H9 (cell line): ENCODE measurements around the gene SNX27. TPM values are rescaled to one million over a fixed set of nuclear protein-coding genes. Genes with fewer than 3 reads are reported as not detected.

Experiments used
- DNase-seq: peaks from one replicate; pipeline ENCODE4 v3.0.0-alpha.2; 2017
- H2AFZ ChIP-seq: one replicate; pipeline ENCODE4 v1.6.1; 2013; ENCODE audit warnings: mild to moderate bottlenecking, low read length, control low read depth, moderate library complexity
- H2AK5ac ChIP-seq: 2 replicates; pipeline ENCODE4 v1.6.1; 2013; ENCODE audit warnings: low read length, control low read depth, mixed read lengths; ENCODE audit not compliant: insufficient read length
- H2BK120ac ChIP-seq: one replicate; pipeline ENCODE4 v1.6.1; 2013; ENCODE audit warnings: low read depth, mild to moderate bottlenecking, low read length, control low read depth, inconsistent platforms; ENCODE audit not compliant: poor library complexity, severe bottlenecking
- H2BK12ac ChIP-seq: 2 replicates; pipeline ENCODE4 v1.6.1; 2013; ENCODE audit warnings: low read length, control low read depth, mixed read lengths, low read depth; ENCODE audit not compliant: insufficient read length
- H2BK15ac ChIP-seq: 2 replicates; pipeline ENCODE4 v1.6.1; 2013; ENCODE audit warnings: low read depth, low read length, control low read depth
- H2BK20ac ChIP-seq: one replicate; pipeline ENCODE4 v1.6.1; 2013; ENCODE audit warnings: low read depth, mild to moderate bottlenecking, low read length, control low read depth, inconsistent platforms; ENCODE audit not compliant: poor library complexity, severe bottlenecking
- H2BK5ac ChIP-seq: 2 replicates; pipeline ENCODE4 v1.6.1; 2013; ENCODE audit warnings: low read length, control low read depth, mixed read lengths; ENCODE audit not compliant: insufficient read length
- H3K14ac ChIP-seq: 2 replicates; pipeline ENCODE4 v1.6.1; 2013; ENCODE audit warnings: low read length, control low read depth; ENCODE audit not compliant: insufficient read depth
- H3K18ac ChIP-seq: 2 replicates; pipeline ENCODE4 v1.6.1; 2013; ENCODE audit warnings: low read depth, mild to moderate bottlenecking, mixed read lengths, low read length, control low read depth; ENCODE audit not compliant: insufficient read length
- H3K23ac ChIP-seq: 2 replicates; pipeline ENCODE4 v1.6.1; 2013; ENCODE audit warnings: low read length, control low read depth, mixed read lengths, low read depth; ENCODE audit not compliant: insufficient read length
- H3K23me2 ChIP-seq: 2 replicates; pipeline ENCODE4 v1.6.1; 2013; ENCODE audit warnings: low read depth, mild to moderate bottlenecking, mixed read lengths, low read length, control low read depth; ENCODE audit not compliant: insufficient read length, poor library complexity, severe bottlenecking
- H3K27ac ChIP-seq: 2 replicates; pipeline ENCODE4 v1.5.1; 2013; ENCODE audit warnings: low read length, control low read depth, mixed read lengths, low read depth; ENCODE audit not compliant: insufficient read length
- H3K27me3 ChIP-seq: 2 replicates; pipeline ENCODE4 v1.6.1; 2013; ENCODE audit warnings: low read length, control low read depth, inconsistent platforms; ENCODE audit not compliant: insufficient read depth
- H3K4ac ChIP-seq: 2 replicates; pipeline ENCODE4 v1.6.1; 2013; ENCODE audit warnings: low read depth, mild to moderate bottlenecking, control low read depth, inconsistent platforms, low read length, moderate library complexity
- H3K4me1 ChIP-seq: 2 replicates; pipeline ENCODE4 v1.6.1; 2013; ENCODE audit warnings: low read length, control low read depth, inconsistent platforms; ENCODE audit not compliant: insufficient read depth
- H3K4me2 ChIP-seq: 2 replicates; pipeline ENCODE4 v1.6.1; 2013; ENCODE audit warnings: low read length, control low read depth, mixed read lengths; ENCODE audit not compliant: insufficient read length, insufficient read depth
- H3K56ac ChIP-seq: 2 replicates; pipeline ENCODE4 v1.6.1; 2013; ENCODE audit warnings: low read depth, mild to moderate bottlenecking, mixed read lengths, low read length, control low read depth; ENCODE audit not compliant: insufficient read length
- H3K79me1 ChIP-seq: 2 replicates; pipeline ENCODE4 v1.6.1; 2013; ENCODE audit warnings: low read depth, mild to moderate bottlenecking, moderate library complexity, low read length, control low read depth, inconsistent platforms; ENCODE audit not compliant: insufficient read depth, poor library complexity, severe bottlenecking
- H3K79me2 ChIP-seq: 2 replicates; pipeline ENCODE4 v1.6.1; 2013; ENCODE audit warnings: low read length, control low read depth, inconsistent platforms; ENCODE audit not compliant: insufficient read depth
- H3K9ac ChIP-seq: 2 replicates; pipeline ENCODE4 v1.6.1; 2013; ENCODE audit warnings: low read length, control low read depth, mixed read lengths; ENCODE audit not compliant: insufficient read length; ENCODE audit errors: extremely low read depth
- H3K9me3 ChIP-seq: one replicate; pipeline ENCODE4 v1.6.1; 2013; ENCODE audit warnings: low read depth, low read length, inconsistent platforms; ENCODE audit not compliant: control insufficient read depth
- H3T11ph ChIP-seq: one replicate; pipeline ENCODE4 v1.6.1; 2013; ENCODE audit warnings: mild to moderate bottlenecking, low read length, control low read depth, inconsistent platforms
- H4K20me1 ChIP-seq: one replicate; pipeline ENCODE4 v1.6.1; 2013; ENCODE audit not compliant: control insufficient read depth, insufficient read length, insufficient read depth
- H4K5ac ChIP-seq: 2 replicates; pipeline ENCODE4 v1.6.1; 2013; ENCODE audit warnings: low read depth, mild to moderate bottlenecking, mixed read lengths, low read length, control low read depth; ENCODE audit not compliant: insufficient read length
- H4K8ac ChIP-seq: replicated peaks from 2 replicates; pipeline ENCODE4 v1.6.1; 2013; ENCODE audit warnings: low read length, control low read depth, mixed read lengths, low read depth; ENCODE audit not compliant: insufficient read length
- H4K91ac ChIP-seq: 2 replicates; pipeline ENCODE4 v1.6.1; 2013; ENCODE audit warnings: low read depth, mild to moderate bottlenecking, moderate library complexity, mixed read lengths, low read length, control low read depth; ENCODE audit not compliant: insufficient read length
- H3K27ac Mint-ChIP-seq, 3 experiments: 2 replicates in 2 of 3; 3 replicates in 1 of 3; pipeline ENCODE4 v1.8.0; 2020 to 2021; ENCODE audit warnings: mixed read lengths in 3 of 3, mild to moderate bottlenecking in 1 of 3, moderate library complexity in 1 of 3
- H3K27me3 Mint-ChIP-seq: 2 replicates; pipeline ENCODE4 v1.8.0; 2021; ENCODE audit warnings: low read depth, mild to moderate bottlenecking, moderate library complexity, mixed read lengths
- H3K36me3 Mint-ChIP-seq, 3 experiments: 2 replicates in 2 of 3; 3 replicates in 1 of 3; pipeline ENCODE4 v1.8.0; 2020 to 2021; ENCODE audit warnings: low read depth in 3 of 3, mixed read lengths in 3 of 3; ENCODE audit not compliant: insufficient read depth in 1 of 3
- H3K4me1 Mint-ChIP-seq, 2 experiments: 2 replicates each; pipeline ENCODE4 v1.8.0; 2020; ENCODE audit warnings: mixed read lengths in 2 of 2
- H3K4me3 Mint-ChIP-seq, 2 experiments: 2 replicates in 1 of 2; 3 replicates in 1 of 2; pipeline ENCODE4 v1.8.0; 2020 to 2021; ENCODE audit warnings: mild to moderate bottlenecking in 2 of 2, mixed read lengths in 2 of 2, moderate library complexity in 1 of 2
- H3K9me3 Mint-ChIP-seq, 2 experiments: 2 replicates in 1 of 2; 3 replicates in 1 of 2; pipeline ENCODE4 v1.8.0; 2020; ENCODE audit warnings: mild to moderate bottlenecking in 2 of 2, mixed read lengths in 2 of 2, moderate library complexity in 1 of 2
- WGBS: extraction: QIAGEN DNeasy Blood & Tissue Kit; methylation state at CpG from one replicate; pipeline ENCODE4 v1.1.7; 2013; ENCODE audit warnings: missing lambda C conversion rate, low lambda C conversion rate, mixed read lengths; ENCODE audit not compliant: insufficient read length; ENCODE audit errors: extremely low coverage; 5-methylcytosine and 5-hydroxymethylcytosine counted together
- total RNA-seq: library from RNA; stranded (reverse); gene quantifications from 2 replicates; pipeline ENCODE4 v1.2.1, GENCODE V29; 2021
- TF ChIP-seq, protein P1 (sequence below): fragments of 200-600 bp; sonication (generic); conservative IDR thresholded peaks from 3 replicates; pipeline ENCODE4 v1.8.0; 2021; ENCODE audit warnings: antibody characterized with exemption, mild to moderate bottlenecking

The SNX27 gene
- total RNA-seq, 1 experiment from 2014 or later = 48.9 TPM

DNA sequence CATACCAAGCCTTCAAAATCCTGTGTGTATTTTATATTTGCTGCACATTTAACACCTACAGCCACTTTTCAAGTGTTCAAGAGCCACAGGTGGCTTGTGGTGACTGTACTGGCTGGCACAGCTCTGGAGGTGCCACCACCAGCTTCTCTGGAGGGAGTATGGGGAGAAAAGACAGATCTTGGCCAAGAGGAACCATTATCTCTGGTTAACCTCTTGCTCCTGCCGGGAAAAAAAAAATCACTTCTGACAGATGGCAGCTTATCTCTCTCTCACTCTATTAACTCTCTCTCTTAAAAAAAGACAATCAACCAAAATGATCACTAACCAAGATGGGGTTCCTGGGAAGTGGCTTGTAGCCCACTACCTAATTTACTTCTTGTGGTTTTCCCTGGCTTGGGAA lies 108.3 kb downstream of the SNX27 start:
- Histone ChIP-seq H3K9ac (no peak overlapping the region), H4K5ac (no peak overlapping the region), H2AK5ac (no peak overlapping the region), H3K23me2 (peaks cover 21% of the 10 kb centered on the region), H3T11ph (no peak overlapping the region), H3K79me2 (no peaks in the 10 kb centered on the region), H2BK120ac (no peak overlapping the region), H2BK15ac (no peak overlapping the region), H3K14ac (no peak overlapping the region), H3K4me1 (0 out of 2 replicates have a peak, but pooled peaks cover 6% of the 10 kb centered on the region), H2AFZ (no peak overlapping the region), H3K27ac (no peak overlapping the region), H3K27me3 (peaks cover 24% of the 10 kb centered on the region; the same call in 1 of the 2 replicates), H4K8ac (no peak overlapping the region), H2BK12ac (no peak overlapping the region), H3K23ac (no peak overlapping the region), H3K18ac (no peak overlapping the region), H3K4me2 (no peak overlapping the region), H3K4ac (no peak overlapping the region), H2BK5ac (no peak overlapping the region), H3K79me1 (no peaks in the 10 kb centered on the region), H4K91ac (no peak overlapping the region), H3K56ac (no peak overlapping the region), H3K9me3 (no peaks in the 10 kb centered on the region), H2BK20ac (no peak overlapping the region), H4K20me1 (no peaks in the 10 kb centered on the region)
- Mint-ChIP-seq H3K4me3 (no peak overlapping the region), H3K27ac (no peak overlapping the region), H3K4me1 (peaks cover 55 to 62% of the 10 kb centered on the region in 2 experiments), H3K36me3 (no peaks in the 10 kb centered on the region), H3K27me3 (peaks cover 76% of the 10 kb centered on the region), H3K9me3 (no peaks in the 10 kb centered on the region)
- TF ChIP-seq, protein P1, sequence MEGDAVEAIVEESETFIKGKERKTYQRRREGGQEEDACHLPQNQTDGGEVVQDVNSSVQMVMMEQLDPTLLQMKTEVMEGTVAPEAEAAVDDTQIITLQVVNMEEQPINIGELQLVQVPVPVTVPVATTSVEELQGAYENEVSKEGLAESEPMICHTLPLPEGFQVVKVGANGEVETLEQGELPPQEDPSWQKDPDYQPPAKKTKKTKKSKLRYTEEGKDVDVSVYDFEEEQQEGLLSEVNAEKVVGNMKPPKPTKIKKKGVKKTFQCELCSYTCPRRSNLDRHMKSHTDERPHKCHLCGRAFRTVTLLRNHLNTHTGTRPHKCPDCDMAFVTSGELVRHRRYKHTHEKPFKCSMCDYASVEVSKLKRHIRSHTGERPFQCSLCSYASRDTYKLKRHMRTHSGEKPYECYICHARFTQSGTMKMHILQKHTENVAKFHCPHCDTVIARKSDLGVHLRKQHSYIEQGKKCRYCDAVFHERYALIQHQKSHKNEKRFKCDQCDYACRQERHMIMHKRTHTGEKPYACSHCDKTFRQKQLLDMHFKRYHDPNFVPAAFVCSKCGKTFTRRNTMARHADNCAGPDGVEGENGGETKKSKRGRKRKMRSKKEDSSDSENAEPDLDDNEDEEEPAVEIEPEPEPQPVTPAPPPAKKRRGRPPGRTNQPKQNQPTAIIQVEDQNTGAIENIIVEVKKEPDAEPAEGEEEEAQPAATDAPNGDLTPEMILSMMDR = no peak
- no peak for DNase-seq
- no CpG with 5 or more reads among the region's 1 CpG for WGBS
